Endodermal cell (in vitro differentiated cells): ENCODE measurements around the gene CXCL5. TPM values are rescaled to one million over a fixed set of nuclear protein-coding genes. Genes with fewer than 3 reads are reported as not detected.

Source experiments
- DNase-seq: peaks from one replicate; pipeline ENCODE4 v3.0.0-alpha.2; 2017
- H3K27ac ChIP-seq: 2 replicates; pipeline ENCODE4 v1.5.1; 2013; ENCODE audit warnings: mild to moderate bottlenecking, low read depth, low read length, moderate library complexity
- H3K27me3 ChIP-seq: 2 replicates; pipeline ENCODE4 v1.6.1; 2013; ENCODE audit warnings: mild to moderate bottlenecking, low read length, moderate library complexity; ENCODE audit not compliant: insufficient read depth, control insufficient read depth, poor library complexity, severe bottlenecking
- H3K36me3 ChIP-seq: 2 replicates; pipeline ENCODE4 v1.7.0; 2013; ENCODE audit warnings: mild to moderate bottlenecking, low read length, moderate library complexity; ENCODE audit not compliant: control insufficient read depth, insufficient read depth
- H3K4me1 ChIP-seq: one replicate; pipeline ENCODE4 v1.7.0; 2013; ENCODE audit warnings: low read length; ENCODE audit not compliant: control insufficient read depth, insufficient read depth
- H3K4me3 ChIP-seq: 2 replicates; pipeline ENCODE4 v1.5.1; 2013; ENCODE audit warnings: mild to moderate bottlenecking, low read length, moderate library complexity
- H3K9ac ChIP-seq: 2 replicates; pipeline ENCODE4 v1.6.1; 2013; ENCODE audit warnings: mild to moderate bottlenecking, low read length, moderate library complexity; ENCODE audit not compliant: poor library complexity, severe bottlenecking; ENCODE audit errors: extremely low read depth
- H3K9me3 ChIP-seq: 2 replicates; pipeline ENCODE4 v1.6.1; 2013; ENCODE audit warnings: mild to moderate bottlenecking, low read length, moderate library complexity; ENCODE audit not compliant: control insufficient read depth
- H3K27ac Mint-ChIP-seq: 2 replicates; pipeline ENCODE4 v1.8.0; 2020; ENCODE audit warnings: mixed read lengths
- H3K27me3 Mint-ChIP-seq: 2 replicates; pipeline ENCODE4 v1.8.0; 2021; ENCODE audit warnings: mild to moderate bottlenecking, mixed read lengths; ENCODE audit not compliant: insufficient read depth
- H3K36me3 Mint-ChIP-seq: 2 replicates; pipeline ENCODE4 v1.8.0; 2020; ENCODE audit warnings: low read depth, mixed read lengths
- H3K4me1 Mint-ChIP-seq: 2 replicates; pipeline ENCODE4 v1.8.0; 2020; ENCODE audit warnings: mixed read lengths
- H3K4me3 Mint-ChIP-seq: 2 replicates; pipeline ENCODE4 v1.8.0; 2020; ENCODE audit warnings: mild to moderate bottlenecking, moderate library complexity, mixed read lengths
- H3K9me3 Mint-ChIP-seq: 2 replicates; pipeline ENCODE4 v1.8.0; 2020; ENCODE audit warnings: mild to moderate bottlenecking, mixed read lengths
- WGBS, 2 experiments: methylation state at CpG; one replicate each; pipeline versions ENCODE4 v1.1.5 to v1.1.7; 2013; ENCODE audit warnings: missing lambda C conversion rate in 2 of 2, mixed read lengths in 1 of 2; ENCODE audit not compliant: insufficient coverage in 1 of 2, insufficient read length in 1 of 2; 5-methylcytosine and 5-hydroxymethylcytosine counted together
- total RNA-seq, 2 donors: library from RNA; stranded (reverse); fragmentation: NEBNext Ultra II Directional in 1 of 2; extraction: Animal tissue kit (Norgen Biotek cat#: 25700) in 1 of 2; gene quantifications; 2 replicates in 1 of 2; 3 replicates in 1 of 2; pipeline ENCODE4 v1.2.1, GENCODE V29; 2021
- TF ChIP-seq, protein P1 (sequence below): fragments of 200-600 bp; sonication (generic); conservative IDR thresholded peaks from 2 replicates; pipeline ENCODE4 v1.5.0; 2021; ENCODE audit warnings: antibody characterized with exemption, mild to moderate bottlenecking

The CXCL5 gene
- total RNA-seq, 2 donors from 2014 or later = 0.73 to 10.7 TPM

DNA sequence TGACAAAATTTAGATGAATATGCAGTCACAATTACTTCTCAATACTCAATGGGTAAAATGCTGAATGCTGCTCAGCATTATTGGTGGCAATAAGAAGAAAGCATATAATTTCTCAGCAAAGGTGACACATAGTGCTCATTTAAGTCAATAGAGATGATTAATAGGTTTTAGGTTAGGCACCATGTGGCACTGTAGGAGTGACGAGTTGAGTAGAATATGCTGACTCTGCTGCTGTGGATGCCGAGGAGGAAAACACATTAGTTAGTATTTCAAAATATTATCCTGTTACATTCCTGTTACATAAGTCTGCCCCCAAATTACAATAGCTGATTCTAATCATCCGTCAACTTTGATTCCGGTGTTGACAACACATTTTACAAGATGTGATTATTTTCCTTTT is 13.7 kb upstream of the CXCL5 start:
- H3K9ac ChIP-seq = no peak overlapping the region
- no peak overlapping the region for H3K4me3 ChIP-seq
- 92 to 94% methylated on average over 2 to 4 of the region's 4 CpGs for WGBS, 2 experiments
- H3K27ac Mint-ChIP-seq = no peak overlapping the region
- H3K27me3 ChIP-seq = no peaks in the 10 kb centered on the region
- no peaks in the 10 kb centered on the region for H3K36me3 Mint-ChIP-seq
- no peaks in the 10 kb centered on the region for H3K9me3 ChIP-seq
- no peaks in the 10 kb centered on the region for H3K9me3 Mint-ChIP-seq
- no peak overlapping the region for H3K27ac ChIP-seq
- TF ChIP-seq, protein P1, sequence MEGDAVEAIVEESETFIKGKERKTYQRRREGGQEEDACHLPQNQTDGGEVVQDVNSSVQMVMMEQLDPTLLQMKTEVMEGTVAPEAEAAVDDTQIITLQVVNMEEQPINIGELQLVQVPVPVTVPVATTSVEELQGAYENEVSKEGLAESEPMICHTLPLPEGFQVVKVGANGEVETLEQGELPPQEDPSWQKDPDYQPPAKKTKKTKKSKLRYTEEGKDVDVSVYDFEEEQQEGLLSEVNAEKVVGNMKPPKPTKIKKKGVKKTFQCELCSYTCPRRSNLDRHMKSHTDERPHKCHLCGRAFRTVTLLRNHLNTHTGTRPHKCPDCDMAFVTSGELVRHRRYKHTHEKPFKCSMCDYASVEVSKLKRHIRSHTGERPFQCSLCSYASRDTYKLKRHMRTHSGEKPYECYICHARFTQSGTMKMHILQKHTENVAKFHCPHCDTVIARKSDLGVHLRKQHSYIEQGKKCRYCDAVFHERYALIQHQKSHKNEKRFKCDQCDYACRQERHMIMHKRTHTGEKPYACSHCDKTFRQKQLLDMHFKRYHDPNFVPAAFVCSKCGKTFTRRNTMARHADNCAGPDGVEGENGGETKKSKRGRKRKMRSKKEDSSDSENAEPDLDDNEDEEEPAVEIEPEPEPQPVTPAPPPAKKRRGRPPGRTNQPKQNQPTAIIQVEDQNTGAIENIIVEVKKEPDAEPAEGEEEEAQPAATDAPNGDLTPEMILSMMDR = no peak
- peaks cover 4% of the 10 kb centered on the region for H3K4me1 Mint-ChIP-seq
- H3K4me3 Mint-ChIP-seq = no peak overlapping the region
- H3K36me3 ChIP-seq = no peaks in the 10 kb centered on the region
- H3K4me1 ChIP-seq = no peaks in the 10 kb centered on the region
- H3K27me3 Mint-ChIP-seq = no peaks in the 10 kb centered on the region
- no peak for DNase-seq

DNA sequence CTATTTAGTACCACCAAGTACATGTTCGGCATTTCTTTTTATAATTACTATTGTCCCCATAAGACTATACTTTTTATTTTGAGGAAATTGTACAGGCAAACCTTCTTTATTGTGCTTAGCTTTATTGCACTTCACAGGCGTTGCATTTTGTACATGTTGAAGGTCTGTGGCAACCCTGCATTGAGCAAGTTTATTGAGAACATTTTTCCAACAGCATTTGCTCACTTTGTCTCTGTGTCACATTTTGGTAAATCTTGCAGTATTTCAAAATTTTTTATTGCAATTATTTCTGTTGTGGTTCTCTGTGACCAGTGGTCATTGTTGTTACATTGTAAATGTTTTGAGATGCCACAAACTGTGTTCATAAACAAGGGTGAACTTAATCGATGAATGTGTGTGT is 10.8 kb upstream of the CXCL5 start:
- Mint-ChIP-seq H3K36me3 (no peaks in the 10 kb centered on the region), H3K27ac (no peak overlapping the region), H3K4me3 (no peak overlapping the region), H3K4me1 (peaks cover 11% of the 10 kb centered on the region), H3K27me3 (no peaks in the 10 kb centered on the region), H3K9me3 (no peaks in the 10 kb centered on the region)
- Histone ChIP-seq H3K27ac (no peak overlapping the region), H3K36me3 (no peaks in the 10 kb centered on the region), H3K27me3 (no peaks in the 10 kb centered on the region), H3K9ac (no peak overlapping the region), H3K4me1 (no peaks in the 10 kb centered on the region), H3K4me3 (no peak overlapping the region), H3K9me3 (no peaks in the 10 kb centered on the region)
- WGBS, 2 experiments = 78 to 100% methylated on average over 1 to 3 of the region's 3 CpGs
- TF ChIP-seq, protein P1 = no peak
- DNase-seq = no peak

DNA sequence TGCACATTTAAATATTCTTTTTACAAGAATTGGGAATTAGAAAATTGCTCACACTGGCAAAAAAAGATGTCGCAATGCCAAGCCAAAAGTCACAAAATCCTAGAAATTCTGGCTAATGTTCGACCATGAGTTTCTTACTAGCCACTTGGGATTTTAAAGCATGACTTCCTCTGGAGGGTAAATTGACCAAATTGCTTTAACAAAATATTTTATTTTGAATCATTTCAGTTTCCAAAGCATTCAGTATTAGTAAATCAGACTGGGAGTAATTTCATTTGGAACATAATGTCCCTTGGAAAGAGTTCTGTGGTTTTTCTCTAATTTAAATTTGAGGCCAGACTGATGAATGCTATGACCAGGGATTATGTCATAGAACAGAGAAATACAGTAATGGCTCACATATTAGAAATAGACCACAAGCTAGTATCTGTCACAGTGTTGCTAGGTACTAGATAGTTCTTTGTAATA is 7.6 kb upstream of the CXCL5 start:
- TF ChIP-seq, protein P1 = no peak
- Mint-ChIP-seq H3K4me1 (peaks cover 7% of the 10 kb centered on the region), H3K27ac (no peak overlapping the region), H3K27me3 (no peaks in the 10 kb centered on the region), H3K36me3 (peaks cover 2% of the 10 kb centered on the region), H3K4me3 (no peak overlapping the region), H3K9me3 (no peaks in the 10 kb centered on the region)
- WGBS, 2 experiments = 99 to 100% methylated on average over 2 of the region's 2 CpGs
- H3K36me3 ChIP-seq = no peaks in the 10 kb centered on the region
- H3K9me3 ChIP-seq = no peaks in the 10 kb centered on the region
- no peak overlapping the region for H3K4me3 ChIP-seq
- H3K9ac ChIP-seq = no peak overlapping the region
- no peaks in the 10 kb centered on the region for H3K4me1 ChIP-seq
- no peak overlapping the region for H3K27ac ChIP-seq
- H3K27me3 ChIP-seq = no peaks in the 10 kb centered on the region
- DNase-seq = no peak
